Mesenteric fat pad (tissue), 1 donor: ENCODE data around the gene BAX. TPM values are rescaled to one million over a fixed set of nuclear protein-coding genes. Genes with fewer than 3 reads are reported as not detected.

ENCODE experiments used
- DNase-seq: peaks from one replicate; pipeline ENCODE4 v3.0.0-alpha.2; 2020; ENCODE audit warnings: low spot score
- total RNA-seq: library from RNA; stranded (reverse); fragmentation: NEBNext Ultra II Directional; extraction: Animal tissue kit (Norgen Biotek cat#: 25700); gene quantifications from one replicate; pipeline ENCODE4 v1.2.1, GENCODE V29; 2021
- donor health status: DM: yes; HTN: yes; CAD: no.

BAX gene
- total RNA-seq, 1 donor from 2014 or later, result 71.8 TPM

GRCh38 chr19:48962029-48962848 is 7.6 kb downstream of the BAX start:
- peak; percentile 93 for DNase-seq

DNA sequence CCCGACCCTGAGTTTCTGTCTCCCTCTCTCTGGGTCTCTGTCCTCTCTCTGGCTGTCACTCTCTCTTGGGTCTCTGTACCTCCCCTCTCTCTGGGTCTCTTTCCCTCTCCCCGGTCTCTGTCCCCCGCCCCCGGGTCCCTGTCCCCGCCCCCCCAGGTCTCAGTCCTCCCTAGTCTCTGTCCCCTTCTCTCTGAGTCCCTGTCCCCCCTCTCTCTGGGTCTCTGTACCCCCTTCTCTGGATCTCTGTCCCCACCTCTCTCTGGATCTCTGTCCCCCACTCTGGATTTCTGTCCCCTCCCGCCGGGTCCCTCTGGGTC is 8.1 kb downstream of the BAX start:
- no peak for DNase-seq

GRCh38 chr19:48963371-48964204 is 8.9 kb downstream of the BAX start:
- peak; percentile 95 for DNase-seq

DNA sequence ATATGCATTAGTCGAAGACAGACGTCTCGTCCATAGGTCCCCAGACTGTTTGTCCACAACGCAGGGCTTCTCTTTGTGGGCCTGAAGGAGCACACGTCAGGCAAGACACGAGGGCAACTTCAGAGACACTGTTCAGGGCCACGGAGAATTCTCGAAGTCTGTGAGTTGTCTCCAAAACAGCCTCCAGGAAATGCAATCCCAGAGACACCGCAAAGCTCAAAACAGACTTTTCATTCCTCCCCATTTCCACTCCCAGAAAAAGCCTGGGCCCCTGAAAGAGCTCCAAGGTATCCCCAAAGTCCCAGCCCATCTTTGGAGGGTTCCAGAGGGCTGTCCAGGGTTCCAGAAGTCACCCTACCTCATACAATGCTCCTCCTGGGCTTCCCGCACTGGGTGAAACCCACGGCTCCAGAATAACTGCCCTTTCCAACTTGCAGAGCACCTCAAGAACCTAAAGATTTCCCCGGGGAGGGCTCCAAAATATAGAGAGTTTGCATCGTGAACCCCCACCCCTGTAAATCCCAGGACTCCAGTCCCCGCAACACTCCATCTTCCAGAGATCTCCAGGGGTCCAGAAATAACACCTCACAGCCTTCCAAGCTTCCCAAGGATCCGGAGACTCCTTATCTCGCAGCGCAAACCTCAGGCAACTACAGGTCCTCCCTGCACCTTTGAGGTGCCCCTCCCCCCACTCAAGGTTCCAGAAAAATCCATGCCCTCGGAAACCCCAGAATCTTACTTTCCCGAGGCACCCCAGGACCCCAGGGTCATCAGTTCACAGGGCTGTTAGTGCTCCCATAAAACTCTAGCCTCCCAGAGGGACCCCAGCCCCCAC is 9.7 kb downstream of the BAX start:
- DNase-seq, result no peak

GRCh38 chr19:48965040-48965805 is 10.5 kb downstream of the BAX start, which contains the start of gene FTL:
TSS of gene FTL (plus strand) at chr19:48965309. CDS start at chr19:48965508, 199 bp downstream.
- peak; percentile 99 for DNase-seq

- DNase-seq, result peak; percentile 93
Observed at GRCh38 chr19:48965806-48966540, 11.3 kb downstream of the BAX start.

DNA sequence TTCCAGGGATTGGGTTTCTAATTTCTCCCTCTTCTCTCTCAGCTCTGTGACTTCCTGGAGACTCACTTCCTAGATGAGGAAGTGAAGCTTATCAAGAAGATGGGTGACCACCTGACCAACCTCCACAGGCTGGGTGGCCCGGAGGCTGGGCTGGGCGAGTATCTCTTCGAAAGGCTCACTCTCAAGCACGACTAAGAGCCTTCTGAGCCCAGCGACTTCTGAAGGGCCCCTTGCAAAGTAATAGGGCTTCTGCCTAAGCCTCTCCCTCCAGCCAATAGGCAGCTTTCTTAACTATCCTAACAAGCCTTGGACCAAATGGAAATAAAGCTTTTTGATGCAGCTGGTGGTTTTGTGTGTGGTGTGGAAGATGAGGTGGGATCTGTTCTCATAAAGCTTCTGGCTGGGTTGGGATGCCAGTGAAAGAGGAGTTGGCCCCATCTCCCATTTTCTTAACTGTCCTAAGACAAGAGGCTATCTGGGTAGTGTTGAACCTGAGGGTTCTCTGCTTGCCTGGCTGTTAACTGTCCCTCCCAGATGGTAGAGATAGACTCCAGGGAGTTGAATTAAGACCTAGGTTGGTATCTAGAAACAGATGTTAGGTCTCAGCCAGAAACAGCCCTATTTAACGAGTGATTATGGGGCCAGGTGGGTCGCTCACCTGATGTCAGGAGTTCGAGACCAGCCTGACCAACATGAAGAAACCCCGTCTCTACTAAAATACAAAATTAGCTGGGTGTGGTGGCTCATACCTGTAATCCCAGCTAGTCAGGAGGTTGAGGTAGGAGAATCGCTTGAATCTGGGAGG is 12.1 kb downstream of the BAX start:
- no peak for DNase-seq

GRCh38 chr19:48967346-48968178 is 12.9 kb downstream of the BAX start:
- DNase-seq, result no peak

- DNase-seq, result no peak
Observed at GRCh38 chr19:48968179-48968661, 13.5 kb downstream of the BAX start.

DNA sequence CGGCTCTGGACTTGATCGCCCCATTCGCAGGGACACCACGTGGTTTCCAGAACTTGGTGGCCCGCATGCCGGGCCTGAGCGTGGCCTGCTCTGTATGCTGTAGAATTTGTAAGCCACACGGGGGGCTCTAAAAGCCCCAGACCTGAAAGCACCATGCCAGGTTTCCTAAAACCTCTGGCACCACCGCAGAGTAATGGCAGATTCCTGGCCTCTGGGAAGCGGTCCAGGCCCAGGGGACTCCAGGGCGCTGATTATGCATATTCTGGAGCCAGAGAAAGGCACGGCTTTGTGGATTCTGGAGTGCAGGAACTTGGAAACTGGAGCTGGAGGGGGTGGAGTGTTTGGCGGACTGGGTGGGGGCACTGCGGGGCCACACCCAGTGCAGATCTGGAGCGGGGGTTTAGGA is 14.1 kb downstream of the BAX start:
- DNase-seq, result no peak

GRCh38 chr19:48969276-48970138 is 14.8 kb downstream of the BAX start:
- no peak for DNase-seq

GRCh38 chr19:48970139-48970766 is 15.6 kb downstream of the BAX start:
- DNase-seq, result no peak

DNA sequence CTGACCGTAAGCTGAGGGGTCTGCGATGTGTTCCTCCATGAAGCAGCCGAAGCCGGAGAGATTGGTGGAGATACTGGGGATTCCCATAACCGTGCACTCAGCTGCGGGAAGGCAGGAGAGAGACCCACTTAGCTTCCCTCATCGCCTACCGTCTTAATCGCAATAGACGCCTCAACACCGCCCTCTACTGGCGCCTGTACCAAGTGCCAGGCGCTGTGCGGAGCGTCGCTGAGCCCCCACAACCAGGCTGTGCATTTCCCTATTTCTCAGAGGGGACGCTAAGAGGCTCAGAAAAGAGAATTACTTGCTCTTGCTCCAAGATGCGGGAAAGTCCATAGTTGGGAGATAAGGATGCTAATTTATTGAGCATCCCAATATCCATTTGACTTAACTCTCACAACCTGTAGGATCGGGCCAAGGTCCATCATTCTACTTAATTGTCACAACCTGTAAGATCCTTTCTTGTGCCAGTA is 16.3 kb downstream of the BAX start:
- DNase-seq, result no peak

- no peak for DNase-seq
Observed at GRCh38 chr19:48975947-48976847, 21.5 kb downstream of the BAX start.

DNA sequence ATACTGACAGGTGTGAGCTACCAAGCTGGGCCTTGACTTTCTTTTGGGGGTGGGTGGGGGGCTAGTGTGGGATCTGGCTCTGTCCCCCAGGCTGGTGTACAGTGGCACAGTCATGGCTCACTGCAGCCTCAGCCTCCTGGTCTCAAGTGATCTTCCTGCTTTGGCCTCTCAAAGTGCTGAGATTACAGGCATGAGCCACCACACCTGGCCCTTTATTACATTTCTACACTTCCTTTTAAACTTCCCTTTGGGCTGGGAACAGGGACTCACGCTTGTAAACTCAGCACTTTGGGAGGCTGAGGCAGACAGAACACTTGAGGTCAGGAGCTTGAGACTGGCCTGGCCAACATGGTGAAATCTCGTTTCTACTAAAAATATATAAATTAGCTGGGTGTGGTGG is 22.4 kb downstream of the BAX start:
- no peak for DNase-seq
